Measurements from ENCODE around the gene LCP1.

DNA sequence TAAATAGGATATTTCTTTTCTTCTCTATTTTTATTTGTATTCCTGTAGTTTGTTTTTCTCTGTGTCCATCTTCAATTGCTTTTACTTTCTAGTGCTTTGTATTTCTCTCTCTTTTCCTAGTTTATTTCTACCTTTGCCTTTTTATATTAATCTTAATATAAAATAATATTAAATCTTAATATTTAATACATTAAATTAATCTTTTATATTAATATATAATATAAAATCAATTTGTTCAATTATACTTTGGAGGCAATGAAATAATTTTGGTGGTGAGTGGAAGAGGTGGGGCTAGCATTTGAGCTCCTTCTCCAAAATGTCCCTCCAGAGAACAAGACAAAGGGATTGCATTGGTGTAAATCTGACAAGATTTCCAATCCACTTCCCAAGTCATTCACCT, 70.8 kb downstream of the LCP1 start:
- TF ChIP-seq, protein P1, sequence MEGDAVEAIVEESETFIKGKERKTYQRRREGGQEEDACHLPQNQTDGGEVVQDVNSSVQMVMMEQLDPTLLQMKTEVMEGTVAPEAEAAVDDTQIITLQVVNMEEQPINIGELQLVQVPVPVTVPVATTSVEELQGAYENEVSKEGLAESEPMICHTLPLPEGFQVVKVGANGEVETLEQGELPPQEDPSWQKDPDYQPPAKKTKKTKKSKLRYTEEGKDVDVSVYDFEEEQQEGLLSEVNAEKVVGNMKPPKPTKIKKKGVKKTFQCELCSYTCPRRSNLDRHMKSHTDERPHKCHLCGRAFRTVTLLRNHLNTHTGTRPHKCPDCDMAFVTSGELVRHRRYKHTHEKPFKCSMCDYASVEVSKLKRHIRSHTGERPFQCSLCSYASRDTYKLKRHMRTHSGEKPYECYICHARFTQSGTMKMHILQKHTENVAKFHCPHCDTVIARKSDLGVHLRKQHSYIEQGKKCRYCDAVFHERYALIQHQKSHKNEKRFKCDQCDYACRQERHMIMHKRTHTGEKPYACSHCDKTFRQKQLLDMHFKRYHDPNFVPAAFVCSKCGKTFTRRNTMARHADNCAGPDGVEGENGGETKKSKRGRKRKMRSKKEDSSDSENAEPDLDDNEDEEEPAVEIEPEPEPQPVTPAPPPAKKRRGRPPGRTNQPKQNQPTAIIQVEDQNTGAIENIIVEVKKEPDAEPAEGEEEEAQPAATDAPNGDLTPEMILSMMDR (IDR thresholded peaks at IDR 0.05): no peak
- TF ChIP-seq TCF7L2 (IDR thresholded peaks at IDR 0.05; ENCODE audit: low read depth, low read length) (no peak), SIN3A (IDR thresholded peaks at IDR 0.05; ENCODE audit: borderline replicate concordance, insufficient read depth, low read depth, low read length) (no peak)
- TF ChIP-seq, protein P2, sequence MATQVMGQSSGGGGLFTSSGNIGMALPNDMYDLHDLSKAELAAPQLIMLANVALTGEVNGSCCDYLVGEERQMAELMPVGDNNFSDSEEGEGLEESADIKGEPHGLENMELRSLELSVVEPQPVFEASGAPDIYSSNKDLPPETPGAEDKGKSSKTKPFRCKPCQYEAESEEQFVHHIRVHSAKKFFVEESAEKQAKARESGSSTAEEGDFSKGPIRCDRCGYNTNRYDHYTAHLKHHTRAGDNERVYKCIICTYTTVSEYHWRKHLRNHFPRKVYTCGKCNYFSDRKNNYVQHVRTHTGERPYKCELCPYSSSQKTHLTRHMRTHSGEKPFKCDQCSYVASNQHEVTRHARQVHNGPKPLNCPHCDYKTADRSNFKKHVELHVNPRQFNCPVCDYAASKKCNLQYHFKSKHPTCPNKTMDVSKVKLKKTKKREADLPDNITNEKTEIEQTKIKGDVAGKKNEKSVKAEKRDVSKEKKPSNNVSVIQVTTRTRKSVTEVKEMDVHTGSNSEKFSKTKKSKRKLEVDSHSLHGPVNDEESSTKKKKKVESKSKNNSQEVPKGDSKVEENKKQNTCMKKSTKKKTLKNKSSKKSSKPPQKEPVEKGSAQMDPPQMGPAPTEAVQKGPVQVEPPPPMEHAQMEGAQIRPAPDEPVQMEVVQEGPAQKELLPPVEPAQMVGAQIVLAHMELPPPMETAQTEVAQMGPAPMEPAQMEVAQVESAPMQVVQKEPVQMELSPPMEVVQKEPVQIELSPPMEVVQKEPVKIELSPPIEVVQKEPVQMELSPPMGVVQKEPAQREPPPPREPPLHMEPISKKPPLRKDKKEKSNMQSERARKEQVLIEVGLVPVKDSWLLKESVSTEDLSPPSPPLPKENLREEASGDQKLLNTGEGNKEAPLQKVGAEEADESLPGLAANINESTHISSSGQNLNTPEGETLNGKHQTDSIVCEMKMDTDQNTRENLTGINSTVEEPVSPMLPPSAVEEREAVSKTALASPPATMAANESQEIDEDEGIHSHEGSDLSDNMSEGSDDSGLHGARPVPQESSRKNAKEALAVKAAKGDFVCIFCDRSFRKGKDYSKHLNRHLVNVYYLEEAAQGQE (IDR thresholded peaks at IDR 0.05; ENCODE audit: insufficient read depth in 1 of 2, low read depth in 2 of 2, low read length in 1 of 2): no peak

Data from Panc1 (cell line).